EL (cell line): ENCODE measurements around the gene KIF1C.
"Not testable (repeated sequence)": the region's sequence is repeated elsewhere in the genome, so short reads cannot be mapped to it uniquely, and the experiment has no call there.

Source experiments
- DNase-seq: peaks from one replicate; pipeline ENCODE4 v3.0.0-alpha.2; 2016

The KIF1C gene

DNA sequence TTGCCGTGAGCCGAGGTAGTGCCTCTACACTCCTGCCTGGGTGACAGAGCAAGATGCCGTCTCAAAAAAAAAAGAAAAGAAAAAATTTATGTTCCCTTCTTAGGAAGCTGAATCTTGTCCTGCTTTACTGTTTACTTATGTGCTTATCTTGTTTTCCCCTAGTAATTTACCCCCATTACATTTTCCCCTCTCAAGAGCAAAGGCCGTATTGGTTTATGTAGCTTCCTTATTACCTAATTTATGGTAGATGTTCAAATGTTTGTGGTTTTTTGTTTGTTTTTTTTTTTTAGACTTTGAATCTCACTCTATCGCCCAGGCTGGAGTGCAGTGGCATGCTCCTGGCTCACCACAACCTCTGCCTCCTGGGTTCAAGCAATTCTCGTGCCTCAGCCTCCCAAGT is 47.7 kb downstream of the KIF1C start:
- no peak for DNase-seq

DNA sequence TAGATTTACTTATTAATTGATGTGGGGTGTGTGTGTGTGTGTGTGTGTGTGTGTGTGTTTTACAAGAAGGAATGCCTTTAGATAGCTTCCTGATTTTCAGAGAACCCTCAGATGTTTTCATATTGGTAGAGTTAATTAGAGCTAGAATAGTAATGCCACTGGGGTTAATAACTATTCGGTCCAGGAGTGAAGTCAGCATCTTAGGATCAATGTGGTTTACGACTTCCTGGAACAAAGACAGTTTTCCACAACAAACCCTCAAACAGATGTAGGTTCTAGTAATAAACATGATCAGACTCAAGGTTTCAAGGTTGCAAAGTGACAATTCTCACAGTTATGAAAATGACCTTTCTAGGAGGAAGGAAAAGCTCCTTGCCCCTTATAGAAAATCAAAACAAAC is 49.7 kb downstream of the KIF1C start:
- DNase-seq: no peak

DNA sequence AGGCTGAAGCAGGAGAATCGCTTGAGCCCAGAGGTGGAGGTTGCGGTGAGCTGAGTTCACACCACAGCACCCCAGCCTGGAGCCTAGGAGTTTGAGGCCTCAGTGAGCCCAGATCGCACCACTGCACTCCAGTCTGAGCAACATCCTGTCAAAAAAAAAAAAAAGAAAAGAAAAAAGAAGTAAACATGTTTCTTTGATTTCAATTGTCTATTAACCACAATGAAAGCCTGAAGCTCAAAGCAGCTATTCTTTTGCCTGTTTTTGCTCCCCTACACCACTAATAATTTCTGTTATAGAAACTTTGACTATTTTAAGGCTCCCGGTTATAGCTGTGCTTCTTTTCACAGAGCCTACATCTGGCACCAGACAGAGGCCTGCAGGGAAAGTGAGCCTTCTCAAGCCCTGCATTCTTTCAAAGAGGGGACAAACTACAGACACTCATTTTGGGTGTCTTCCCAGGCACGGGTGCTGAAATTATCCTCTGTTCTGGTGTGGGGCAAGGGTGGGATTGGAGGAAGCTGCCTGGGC is 51.6 kb downstream of the KIF1C start:
- DNase-seq: no peak

DNA sequence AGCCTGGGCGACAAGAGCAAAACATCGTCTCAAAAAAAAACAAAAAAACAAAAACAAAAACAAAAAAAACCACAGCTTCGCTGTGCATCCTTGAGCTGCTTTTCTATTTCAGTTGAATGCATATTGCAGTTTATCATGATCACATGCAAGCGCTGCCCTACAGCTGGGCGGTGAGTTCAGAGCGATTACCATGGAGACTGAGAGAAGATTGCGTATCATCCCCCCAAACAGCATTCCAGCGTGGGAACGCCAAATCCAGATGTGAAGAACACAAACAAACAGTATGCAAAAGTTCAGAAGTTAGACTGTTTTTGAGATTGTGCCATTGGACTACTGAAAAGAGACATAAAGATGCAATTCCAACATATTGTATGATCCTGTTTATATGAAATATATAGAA is 52.5 kb downstream of the KIF1C start:
- DNase-seq: no peak

DNA sequence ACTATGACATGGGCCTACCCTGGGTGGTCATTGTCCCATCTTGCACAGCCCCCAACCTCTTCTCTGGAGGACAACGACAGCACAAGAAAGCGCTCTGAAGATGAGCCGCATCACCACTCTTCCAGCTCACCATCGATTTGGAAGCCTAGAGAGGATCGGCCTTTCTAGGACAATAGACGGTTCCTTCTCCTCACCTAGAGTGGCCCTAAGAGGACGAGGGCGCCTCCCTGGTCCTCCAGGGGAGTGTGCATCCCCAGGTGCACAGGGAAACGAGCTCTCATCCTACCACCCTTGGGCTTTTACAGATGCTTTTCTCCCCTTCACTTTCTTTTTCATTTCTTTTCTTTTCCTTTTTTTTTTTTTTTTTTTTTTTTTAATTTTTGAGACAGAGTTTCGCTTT is 57.8 kb downstream of the KIF1C start:
- DNase-seq: no peak

DNA sequence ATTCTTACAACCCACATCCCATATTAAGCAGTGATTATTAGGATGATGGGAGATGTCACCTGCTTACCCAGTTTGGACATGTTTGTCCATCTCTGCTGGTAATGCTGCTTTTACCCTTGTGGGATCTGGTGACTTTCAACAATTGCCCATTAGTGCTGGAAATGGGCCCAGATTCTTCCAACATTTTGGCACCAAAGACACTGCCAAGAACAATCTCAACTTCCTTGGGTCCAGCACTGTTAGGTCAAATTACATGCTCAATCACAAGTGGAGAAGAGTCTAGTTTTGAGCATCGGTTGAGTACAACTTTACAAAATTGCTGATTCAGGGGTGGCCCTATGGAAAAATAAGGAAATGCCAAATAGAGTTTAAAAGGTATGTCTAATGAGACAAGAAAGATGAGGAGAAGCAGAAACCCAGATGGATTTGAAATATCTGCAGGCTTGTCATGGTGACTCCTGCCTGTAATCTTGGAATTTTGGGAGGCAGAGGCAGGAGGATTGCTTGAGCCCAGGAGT is 67.5 kb downstream of the KIF1C start:
- no peak for DNase-seq

DNA sequence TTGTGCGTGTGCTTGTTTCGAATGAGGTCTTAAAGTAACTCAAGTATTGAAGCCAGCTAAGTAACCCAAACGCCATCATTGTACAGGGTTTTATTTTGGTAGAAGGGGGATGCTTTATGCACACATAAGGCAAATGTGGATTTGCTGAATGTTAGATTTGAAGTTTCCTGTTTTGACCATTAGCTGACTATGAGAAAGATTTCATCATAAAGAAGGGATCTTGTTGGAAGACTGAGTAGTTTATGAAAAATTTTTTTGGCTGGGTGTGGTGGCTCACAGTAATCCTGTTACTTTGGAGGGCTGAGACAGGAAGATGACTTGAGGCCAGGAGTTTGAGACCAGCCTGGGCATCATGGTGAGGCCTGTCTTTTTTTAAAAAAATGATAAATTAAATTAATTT is 70.5 kb downstream of the KIF1C start:
- DNase-seq: no peak

DNA sequence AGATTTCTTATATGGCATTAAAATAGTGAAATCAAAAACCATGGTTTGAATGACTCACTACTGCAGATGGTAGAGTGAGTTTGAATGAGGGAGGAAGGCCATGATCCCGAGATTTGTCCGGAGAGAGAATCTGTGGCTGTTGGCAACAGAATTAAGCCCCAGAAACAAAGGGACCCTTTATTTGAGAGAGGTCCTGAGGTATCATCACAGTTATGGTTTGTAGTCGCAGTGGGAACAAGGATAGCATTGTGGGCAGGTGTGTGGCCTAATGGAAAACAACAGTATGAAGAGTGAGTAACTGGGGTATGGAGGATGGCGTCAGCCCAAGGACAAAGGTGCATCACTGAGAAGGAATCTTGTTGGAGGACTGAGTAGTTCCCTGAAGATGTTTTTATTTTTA is 72.0 kb downstream of the KIF1C start:
- DNase-seq: no peak

- not testable (repeated sequence) for DNase-seq
Measured at GRCh38 chr17:5075472-5075871, 77.7 kb downstream of the KIF1C start.

DNA sequence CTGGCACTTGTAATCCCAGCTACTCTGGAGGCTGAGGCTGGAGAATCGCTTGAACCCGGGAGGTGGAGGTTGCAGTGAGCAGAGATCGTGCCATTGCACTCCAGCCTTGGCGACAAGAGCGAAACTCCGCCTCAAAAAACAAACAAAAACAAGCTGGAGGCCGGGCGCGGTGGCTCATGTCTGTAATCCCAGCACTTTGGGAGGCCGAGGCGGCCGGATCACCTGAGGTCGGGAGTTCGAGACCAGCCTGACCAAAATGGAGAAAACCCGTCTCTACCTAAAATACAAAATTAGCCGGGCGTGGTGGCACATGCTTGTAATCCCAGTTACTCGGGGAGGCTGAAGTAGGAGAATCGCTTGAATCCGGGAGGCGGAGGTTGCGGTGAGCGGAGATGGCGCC is 79.5 kb downstream of the KIF1C start:
- not testable (repeated sequence) for DNase-seq

DNA sequence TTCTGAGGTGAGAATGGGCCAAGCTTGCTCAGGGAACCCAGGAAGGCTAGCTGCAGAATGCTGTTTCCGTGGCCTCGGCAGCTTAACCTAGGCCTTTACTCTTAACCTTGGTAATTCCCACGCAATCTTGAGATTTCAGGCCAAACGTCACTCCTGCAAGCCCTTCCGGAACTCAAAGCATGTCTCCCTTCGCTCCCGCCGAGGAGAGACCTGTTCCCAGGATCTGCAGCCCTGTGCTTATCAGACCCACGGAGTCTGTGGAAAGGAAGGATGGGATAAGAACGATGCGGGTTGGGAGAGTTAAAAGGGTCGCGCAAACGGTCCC is 80.0 kb downstream of the KIF1C start:
- no peak for DNase-seq
